HG03378 (cell line): ENCODE data around the gene SLC38A10.
"Not testable (repeated sequence)": the region's sequence is repeated elsewhere in the genome, so short reads cannot be mapped to it uniquely, and the experiment has no call there.

Experiments used
- ATAC-seq: cut with Tn5 transposase; IDR thresholded peaks from one replicate; pipeline ENCODE4 v1.9.1; 2021; ENCODE audit warnings: mild to moderate bottlenecking, moderate library complexity; ENCODE audit not compliant: unreplicated experiment

SLC38A10 gene

GRCh38 chr17:81232616-81233241 lies 62.4 kb downstream of the SLC38A10 start:
- ATAC-seq, result no peak

- no peak for ATAC-seq
Measured at GRCh38 chr17:81231766-81232581, 63.1 kb downstream of the SLC38A10 start.

- no peak for ATAC-seq
Measured at GRCh38 chr17:81231121-81231645, 63.9 kb downstream of the SLC38A10 start.

GRCh38 chr17:81230043-81230820 lies 64.9 kb downstream of the SLC38A10 start:
- ATAC-seq, result no peak

GRCh38 chr17:81229666-81229920 lies 65.5 kb downstream of the SLC38A10 start:
- no peak for ATAC-seq

- ATAC-seq, result no peak
Measured at GRCh38 chr17:81228834-81229665, 66.1 kb downstream of the SLC38A10 start.

- no peak for ATAC-seq
Measured at GRCh38 chr17:81228420-81228819, 66.7 kb downstream of the SLC38A10 start.

GRCh38 chr17:81227630-81228029 lies 67.5 kb downstream of the SLC38A10 start:
- ATAC-seq, result not testable (repeated sequence)

GRCh38 chr17:81223762-81224130 lies 71.4 kb downstream of the SLC38A10 start:
- ATAC-seq, result no peak

GRCh38 chr17:81222906-81223761 lies 72.0 kb downstream of the SLC38A10 start, which contains the start of gene CEP131:
Gene CEP131 (minus strand): TSS chr17:81222965. CDS start chr17:81220056, 2,909 bp downstream.
- ATAC-seq, result peak; percentile 81

GRCh38 chr17:81222620-81222905 lies 72.5 kb downstream of the SLC38A10 start:
- no peak for ATAC-seq

GRCh38 chr17:81221842-81222619 lies 73.1 kb downstream of the SLC38A10 start:
- ATAC-seq, result no peak

- ATAC-seq, result no peak
Measured at GRCh38 chr17:81221371-81221841, 73.7 kb downstream of the SLC38A10 start.

- ATAC-seq, result no peak
Measured at GRCh38 chr17:81219476-81220180, 75.5 kb downstream of the SLC38A10 start.

- no peak for ATAC-seq
Measured at GRCh38 chr17:81218991-81219390, 76.1 kb downstream of the SLC38A10 start.

- no peak for ATAC-seq
Measured at GRCh38 chr17:81218459-81218858, 76.6 kb downstream of the SLC38A10 start.

GRCh38 chr17:81217491-81217890 lies 77.6 kb downstream of the SLC38A10 start:
- no peak for ATAC-seq

- ATAC-seq, result no peak
Measured at GRCh38 chr17:81213978-81214377, 81.1 kb downstream of the SLC38A10 start.
